Ishikawa (cell line): ENCODE results near the gene ACVR1.

Source experiments
- CEBPB ChIP-seq: IDR thresholded peaks from 2 replicates; pipeline ENCODE4 v1.6.1; 2012
- CREB1 ChIP-seq: IDR thresholded peaks from 2 replicates; pipeline ENCODE4 v1.6.1; 2012; ENCODE audit warnings: low read depth
- EP300 ChIP-seq: IDR thresholded peaks from 2 replicates; pipeline ENCODE4 v1.6.1; 2012; ENCODE audit warnings: borderline replicate concordance
- FOXM1 ChIP-seq: IDR thresholded peaks from 2 replicates; pipeline ENCODE4 v1.6.1; 2012; ENCODE audit warnings: low read depth, borderline replicate concordance
- MAX ChIP-seq: IDR thresholded peaks from 2 replicates; pipeline ENCODE4 v1.6.1; 2012
- NFIC ChIP-seq: IDR thresholded peaks from 2 replicates; pipeline ENCODE4 v1.6.1; 2012
- RAD21 ChIP-seq: IDR thresholded peaks from 2 replicates; pipeline ENCODE4 v1.6.1; 2012; ENCODE audit warnings: low read depth
- REST ChIP-seq: IDR thresholded peaks from 2 replicates; pipeline ENCODE4 v1.6.1; 2012; ENCODE audit warnings: low read depth, mild to moderate bottlenecking
- TAF1 ChIP-seq: IDR thresholded peaks from 2 replicates; pipeline ENCODE4 v1.6.1; 2012; ENCODE audit warnings: low read depth, mild to moderate bottlenecking
- TCF12 ChIP-seq: IDR thresholded peaks from 2 replicates; pipeline ENCODE4 v1.6.1; 2012; ENCODE audit warnings: low read depth
- TEAD4 ChIP-seq: IDR thresholded peaks from 2 replicates; pipeline ENCODE4 v1.6.1; 2012
- USF1 ChIP-seq: IDR thresholded peaks from 2 replicates; pipeline ENCODE4 v1.6.1; 2012
- YY1 ChIP-seq: IDR thresholded peaks from 2 replicates; pipeline ENCODE4 v1.6.1; 2012; ENCODE audit warnings: low read depth
- ZBTB7A ChIP-seq: IDR thresholded peaks from 2 replicates; pipeline ENCODE4 v1.6.1; 2012; ENCODE audit warnings: low read depth

- TF ChIP-seq TCF12 (no peak), TAF1 (no peak), MAX (no peak), REST (no peak), RAD21 (no peak), EP300 (no peak), TEAD4 (no peak), ZBTB7A (no peak), YY1 (no peak), CEBPB (no peak), FOXM1 (no peak), NFIC (no peak), USF1 (no peak), CREB1 (no peak)
Observed at GRCh38 chr2:157919181-157919580, 43.1 kb upstream of the ACVR1 start.
